Esophagus squamous epithelium (tissue), 5 donors: Measurements from ENCODE around the gene OR10A2. TPM values are rescaled to one million over a fixed set of nuclear protein-coding genes. Genes with fewer than 3 reads are reported as not detected.

Source experiments
- DNase-seq: peaks from one replicate; lab custom pipeline; 2025; lab: John Stamatoyannopoulos, UW
- H3K27ac ChIP-seq, 4 donors: fragments of 200-600 bp; sonication (generic); one replicate each; pipeline ENCODE4 v1.5.1; 2016 to 2019; ENCODE audit warnings: mild to moderate bottlenecking in 1 of 4
- H3K27me3 ChIP-seq, 4 donors: fragments of 200-600 bp; sonication (generic); 1 replicate in 3 of 4; 2 replicates in 1 of 4; pipeline versions ENCODE4 v1.5.1 to v1.6.0; 2017 to 2021; ENCODE audit warnings: antibody characterized with exemption in 1 of 4
- H3K36me3 ChIP-seq, 3 donors: fragments of 200-600 bp; sonication (generic); one replicate each; pipeline ENCODE4 v1.5.1; 2016 to 2019
- H3K4me1 ChIP-seq, 3 donors: fragments of 200-600 bp; sonication (generic); one replicate each; pipeline ENCODE4 v1.5.1; 2017 to 2019
- H3K4me3 ChIP-seq, 4 donors: fragments of 200-600 bp; sonication (generic); 1 replicate in 3 of 4; 2 replicates in 1 of 4; pipeline ENCODE4 v1.5.1; 2016 to 2019; ENCODE audit warnings: mild to moderate bottlenecking in 2 of 4, moderate library complexity in 1 of 4
- H3K9me3 ChIP-seq, 3 donors: fragments of 200-600 bp; sonication (generic); one replicate each; pipeline ENCODE4 v1.5.1; 2016 to 2019
- POLR2A ChIP-seq, 4 donors: fragments of 450-650 bp; IDR thresholded peaks; one replicate each; pipeline ENCODE4 v1.6.1; 2017; ENCODE audit warnings: antibody characterized with exemption in 4 of 4, mild to moderate bottlenecking in 4 of 4, moderate library complexity in 3 of 4
- WGBS, 2 donors: methylation state at CpG; one replicate each; pipeline ENCODE4 v1.1.5; 2018; 5-methylcytosine and 5-hydroxymethylcytosine counted together
- intact Hi-C: fragments of 100-400 bp; cut with DNase I; formaldehyde crosslinking; loops from one replicate; pipeline ENCODE4 v1.15.0; 2022
- total RNA-seq, 4 donors: library from RNA; depleted of rRNA; stranded (reverse); fragments of >200 nt; gene quantifications; one replicate each; pipeline ENCODE4 v1.1.0, GENCODE V29; 2016
- TF ChIP-seq, protein P1 (sequence below), 6 experiments: fragments of 450-650 bp in 4 of 6; fragments of 200-600 bp in 2 of 6; sonication (generic) in 2 of 6; IDR thresholded peaks; one replicate each; pipeline ENCODE4 v1.5.1; 2016 to 2019; ENCODE audit warnings: antibody characterized with exemption in 6 of 6, mild to moderate bottlenecking in 4 of 6, moderate library complexity in 4 of 6
- donor health status: DM: yes; HTN: yes; CAD: no.

Gene OR10A2
- total RNA-seq, 4 donors from 2014 or later: not detected

GRCh38 chr11:6856871-6857270, 6.0 kb upstream of the OR10A2 start:
- no peak for DNase-seq

DNA sequence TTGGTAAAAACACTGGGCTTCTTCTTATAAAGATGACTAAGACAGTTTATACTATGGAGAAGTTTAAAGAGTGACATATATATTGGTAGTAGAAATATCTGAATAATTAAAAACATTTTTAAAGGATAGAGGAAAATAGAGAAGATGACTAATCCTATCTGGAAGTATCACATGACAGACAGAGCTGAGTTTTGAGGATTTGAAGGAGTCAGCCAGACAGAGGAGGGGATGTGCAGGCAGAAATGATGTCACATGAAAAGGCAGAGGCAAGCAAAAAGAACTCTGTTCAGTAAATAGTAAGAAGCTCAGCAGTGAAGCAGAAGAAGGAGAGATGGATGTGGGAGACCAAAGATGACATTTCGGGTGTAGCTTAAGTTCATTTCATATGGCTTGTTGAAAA, 1.6 kb downstream of the OR10A2 start:
- 69 to 82% methylated on average over 1 of the region's 1 CpG for WGBS, 2 donors
- TF ChIP-seq, protein P1, sequence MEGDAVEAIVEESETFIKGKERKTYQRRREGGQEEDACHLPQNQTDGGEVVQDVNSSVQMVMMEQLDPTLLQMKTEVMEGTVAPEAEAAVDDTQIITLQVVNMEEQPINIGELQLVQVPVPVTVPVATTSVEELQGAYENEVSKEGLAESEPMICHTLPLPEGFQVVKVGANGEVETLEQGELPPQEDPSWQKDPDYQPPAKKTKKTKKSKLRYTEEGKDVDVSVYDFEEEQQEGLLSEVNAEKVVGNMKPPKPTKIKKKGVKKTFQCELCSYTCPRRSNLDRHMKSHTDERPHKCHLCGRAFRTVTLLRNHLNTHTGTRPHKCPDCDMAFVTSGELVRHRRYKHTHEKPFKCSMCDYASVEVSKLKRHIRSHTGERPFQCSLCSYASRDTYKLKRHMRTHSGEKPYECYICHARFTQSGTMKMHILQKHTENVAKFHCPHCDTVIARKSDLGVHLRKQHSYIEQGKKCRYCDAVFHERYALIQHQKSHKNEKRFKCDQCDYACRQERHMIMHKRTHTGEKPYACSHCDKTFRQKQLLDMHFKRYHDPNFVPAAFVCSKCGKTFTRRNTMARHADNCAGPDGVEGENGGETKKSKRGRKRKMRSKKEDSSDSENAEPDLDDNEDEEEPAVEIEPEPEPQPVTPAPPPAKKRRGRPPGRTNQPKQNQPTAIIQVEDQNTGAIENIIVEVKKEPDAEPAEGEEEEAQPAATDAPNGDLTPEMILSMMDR (IDR thresholded peaks at IDR 0.05): no peak
- no peak for TF ChIP-seq POLR2A (IDR thresholded peaks at IDR 0.05)
- no peak overlapping the region for H3K27ac ChIP-seq
- H3K36me3 ChIP-seq: no peaks in the 10 kb centered on the region
- no peaks in the 10 kb centered on the region for H3K27me3 ChIP-seq
- H3K4me1 ChIP-seq: no peaks in the 10 kb centered on the region
- DNase-seq: no peak
- no peak overlapping the region for H3K4me3 ChIP-seq
- no peaks in the 10 kb centered on the region for H3K9me3 ChIP-seq
- intact Hi-C loops: no loop called here

More at GRCh38 chr11:6856871-6857270, 6.0 kb upstream of the OR10A2 start:
- 38 to 41% methylated on average over 3 of the region's 3 CpGs for WGBS, 2 donors
- Histone ChIP-seq H3K4me1 (no peaks in the 10 kb centered on the region), H3K9me3 (no peaks in the 10 kb centered on the region), H3K36me3 (no peaks in the 10 kb centered on the region), H3K27me3 (no peaks in the 10 kb centered on the region), H3K27ac (no peak overlapping the region), H3K4me3 (no peak overlapping the region)
- no peak for TF ChIP-seq POLR2A (IDR thresholded peaks at IDR 0.05)
- TF ChIP-seq, protein P1 (IDR thresholded peaks at IDR 0.05): no peak
- intact Hi-C loops: no loop called here

GRCh38 chr11:6871278-6871677, 8.4 kb downstream of the OR10A2 start:
- H3K27ac ChIP-seq: no peak overlapping the region
- DNase-seq: no peak
- no peak overlapping the region for H3K4me3 ChIP-seq
- WGBS, 2 donors: 64 to 82% methylated on average over 1 of the region's 1 CpG
- intact Hi-C loops: no loop called here
- no peaks in the 10 kb centered on the region for H3K27me3 ChIP-seq
- no peak for TF ChIP-seq POLR2A (IDR thresholded peaks at IDR 0.05)
- TF ChIP-seq, protein P1 (IDR thresholded peaks at IDR 0.05): no peak
- H3K9me3 ChIP-seq: no peaks in the 10 kb centered on the region
- no peaks in the 10 kb centered on the region for H3K4me1 ChIP-seq
- no peaks in the 10 kb centered on the region for H3K36me3 ChIP-seq

- WGBS, 2 donors: 69 to 78% methylated on average over 2 of the region's 2 CpGs
- Histone ChIP-seq H3K27ac (no peak overlapping the region), H3K4me3 (no peak overlapping the region), H3K27me3 (no peaks in the 10 kb centered on the region), H3K4me1 (no peaks in the 10 kb centered on the region), H3K9me3 (no peaks in the 10 kb centered on the region), H3K36me3 (no peaks in the 10 kb centered on the region)
- no peak for TF ChIP-seq POLR2A (IDR thresholded peaks at IDR 0.05)
- TF ChIP-seq, protein P1 (IDR thresholded peaks at IDR 0.05): no peak
- intact Hi-C loops: no loop called here
- DNase-seq: no peak
Observed at GRCh38 chr11:6875761-6876160, 12.9 kb downstream of the OR10A2 start.

DNA sequence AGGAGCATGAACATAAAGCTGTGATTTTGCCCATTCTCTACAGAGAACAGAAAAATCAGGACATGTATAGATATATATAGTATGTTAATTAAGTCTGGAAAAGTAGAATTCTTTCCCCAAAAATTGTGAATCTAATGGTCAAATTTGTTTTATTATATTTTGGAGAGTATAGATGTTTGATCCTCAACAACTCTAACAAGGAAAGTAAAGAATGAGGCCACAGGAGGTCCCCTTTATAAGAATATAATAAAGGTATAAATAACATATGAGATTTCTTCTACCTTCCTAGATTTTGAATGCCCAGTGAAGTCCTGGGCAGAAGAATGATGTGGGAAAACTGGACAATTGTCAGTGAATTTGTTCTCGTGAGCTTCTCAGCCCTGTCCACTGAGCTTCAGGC, 13.5 kb downstream of the OR10A2 start, which contains the start of gene OR10A4:
Gene OR10A4, plus strand, starts transcription at position 301 of the 400 bp plus-strand sequence. Its CDS starts 23 bp downstream, at position 324.
- Histone ChIP-seq H3K4me3 (no peak within 1 kb of the TSS), H3K36me3 (no peaks in the 10 kb centered on the region), H3K9me3 (no peaks in the 10 kb centered on the region), H3K27me3 (no peaks in the 10 kb centered on the region), H3K4me1 (no peaks in the 10 kb centered on the region), H3K27ac (no peak within 1 kb of the TSS)
- WGBS, 2 donors: 81 to 93% methylated on average over 1 of the region's 1 CpG
- intact Hi-C loops: no loop called here
- no peak for DNase-seq
- TF ChIP-seq POLR2A (IDR thresholded peaks at IDR 0.05): no peak
- TF ChIP-seq, protein P1 (IDR thresholded peaks at IDR 0.05): no peak
